A549 (cell line): ENCODE measurements around the gene MUC5B. TPM values are rescaled to one million over a fixed set of nuclear protein-coding genes. Genes with fewer than 3 reads are reported as not detected.

ENCODE experiments used
- ATAC-seq, 2 experiments: fragments of 200-7000 bp in 1 of 2; fragments of >200 bp in 1 of 2; cut with Nextera tagmentation in 1 of 2; cut with Tn5 transposase in 1 of 2; 3 replicates each; pipeline versions ENCODE4 v1.8.0 to v1.9.1; 2018 to 2020; ENCODE audit warnings: mild to moderate bottlenecking in 1 of 2, moderate library complexity in 1 of 2
- CTCF ChIA-PET: fragments of 300-600 bp; sonication (Branson Sonifier 250); formaldehyde crosslinking; extraction: SDS; loops from one replicate; lab custom pipeline; 2021; ENCODE audit warnings: antibody characterized with exemption, inconsistent platforms; lab: Yijun Ruan, JAX
- POLR2A ChIA-PET: fragments of 350-600 bp; formaldehyde crosslinking; extraction: SDS; loops from one replicate; lab custom pipeline; 2021; ENCODE audit warnings: antibody characterized with exemption, inconsistent platforms; lab: Yijun Ruan, JAX
- DNase-seq, 2 experiments: peaks; one replicate each; pipeline versions ENCODE4 v3.0.0 to v3.0.0-alpha.2; 2011 to 2016; ENCODE audit warnings: low read depth in 1 of 2, low spot score in 1 of 2
- FAIRE-seq: peaks from 2 replicates; lab custom pipeline; 2011; peaks lifted over from hg19 to GRCh38; lab: Jason Lieb, UNC
- H3K27ac ChIP-seq, 2 experiments: fragments of >200 bp; sonication (Bioruptor Twin); formaldehyde crosslinking; 3 replicates each; pipeline ENCODE4 v1.5.1; 2016 to 2017
- H3K4me1 ChIP-seq: fragments of >200 bp; sonication (Bioruptor Twin); formaldehyde crosslinking; 3 replicates; pipeline ENCODE4 v1.6.1; 2016
- H3K4me2 ChIP-seq: fragments of >200 bp; sonication (Bioruptor Twin); formaldehyde crosslinking; 3 replicates; pipeline ENCODE4 v1.6.1; 2016
- H3K4me3 ChIP-seq: fragments of >200 bp; sonication (Bioruptor Twin); formaldehyde crosslinking; 3 replicates; pipeline ENCODE4 v1.5.1; 2016
- H3K9me3 ChIP-seq: fragments of >200 bp; sonication (Bioruptor Twin); formaldehyde crosslinking; 3 replicates; pipeline ENCODE4 v1.6.1; 2016
- CEBPB ChIP-seq, 2 experiments: fragments of >200 bp in 1 of 2; sonication (Bioruptor Twin) in 1 of 2; formaldehyde crosslinking in 1 of 2; IDR thresholded peaks; 2 replicates each; pipeline ENCODE4 v1.6.1; 2012 to 2016
- CHD4 ChIP-seq: fragments of 200-600 bp; sonication (generic); IDR thresholded peaks from 2 replicates; pipeline ENCODE4 v1.6.1; 2016; ENCODE audit warnings: antibody characterized with exemption, mild to moderate bottlenecking, borderline replicate concordance
- CTCF ChIP-seq: fragments of >200 bp; sonication (Bioruptor Twin); formaldehyde crosslinking; IDR thresholded peaks from 3 replicates; pipeline ENCODE4 v1.5.1; 2016
- EHF ChIP-seq: fragments of 250-450 bp; sonication (Bioruptor Pico); IDR thresholded peaks from 2 replicates; pipeline ENCODE4 v1.5.0; 2020; ENCODE audit warnings: mild to moderate bottlenecking
- EP300 ChIP-seq, 2 experiments: fragments of >200 bp; sonication (Bioruptor Twin); formaldehyde crosslinking; IDR thresholded peaks; 2 replicates in 1 of 2; 3 replicates in 1 of 2; pipeline ENCODE4 v1.6.1; 2016 to 2017
- FOSL2 ChIP-seq, 2 experiments: fragments of 450-650 bp in 1 of 2; fragments of >200 bp in 1 of 2; sonication (Bioruptor Twin) in 1 of 2; formaldehyde crosslinking; IDR thresholded peaks; 2 replicates each; pipeline versions ENCODE4 v1.5.0 to v1.6.1; 2016 to 2020; ENCODE audit warnings: mild to moderate bottlenecking in 1 of 2, moderate library complexity in 1 of 2
- GATA3 ChIP-seq: IDR thresholded peaks from 2 replicates; pipeline ENCODE4 v1.6.1; 2012; ENCODE audit warnings: borderline replicate concordance
- HDAC2 ChIP-seq: fragments of 200-600 bp; sonication (generic); IDR thresholded peaks from 2 replicates; pipeline ENCODE4 v1.6.1; 2016
- HOXB13 ChIP-seq: fragments of 250-450 bp; sonication (Bioruptor Pico); IDR thresholded peaks from 2 replicates; pipeline ENCODE4 v1.5.0; 2020; ENCODE audit warnings: low read depth, mild to moderate bottlenecking, moderate library complexity
- MAZ ChIP-seq: fragments of 150-350 bp; IDR thresholded peaks from 2 replicates; pipeline ENCODE4 v1.6.1; 2014; ENCODE audit warnings: antibody characterized with exemption, low read depth, low read length, borderline replicate concordance
- NPAS2 ChIP-seq: fragments of 250-450 bp; sonication (Bioruptor Pico); IDR thresholded peaks from 2 replicates; pipeline ENCODE4 v1.8.0; 2022; ENCODE audit warnings: mild to moderate bottlenecking, moderate library complexity, borderline replicate concordance
- NR3C1 ChIP-seq: fragments of >200 bp; sonication (Bioruptor Twin); formaldehyde crosslinking; IDR thresholded peaks from 3 replicates; pipeline ENCODE4 v1.6.1; 2017
- PHF8 ChIP-seq: fragments of 200-600 bp; sonication (generic); IDR thresholded peaks from 2 replicates; pipeline ENCODE4 v1.6.1; 2016; ENCODE audit warnings: low read depth, mild to moderate bottlenecking, antibody characterized with exemption, moderate library complexity, borderline replicate concordance
- POLR2AphosphoS2 ChIP-seq: conservative IDR thresholded peaks from 2 replicates; pipeline ENCODE4 v1.6.1; 2012; ENCODE audit warnings: low read length, improper control_type of control experiment, inconsistent platforms
- RARB ChIP-seq: fragments of 250-450 bp; sonication (Bioruptor Pico); IDR thresholded peaks from 2 replicates; pipeline ENCODE4 v1.8.0; 2021; ENCODE audit warnings: mild to moderate bottlenecking, moderate library complexity
- RCOR1 ChIP-seq: fragments of 150-350 bp; IDR thresholded peaks from 2 replicates; pipeline ENCODE4 v1.6.1; 2014; ENCODE audit warnings: antibody characterized with exemption, low read length, low read depth
- REST ChIP-seq: fragments of 200-600 bp; sonication (generic); IDR thresholded peaks from 2 replicates; pipeline ENCODE4 v1.6.1; 2016; ENCODE audit warnings: antibody characterized with exemption, mild to moderate bottlenecking, moderate library complexity
- RFX5 ChIP-seq: fragments of 450-650 bp; IDR thresholded peaks from 2 replicates; pipeline ENCODE4 v1.7.1; 2014; ENCODE audit warnings: antibody characterized with exemption, mild to moderate bottlenecking, moderate library complexity
- SREBF2 ChIP-seq: fragments of 450-650 bp; IDR thresholded peaks from 2 replicates; pipeline ENCODE4 v1.6.1; 2014; ENCODE audit warnings: mild to moderate bottlenecking, moderate library complexity
- TP53 ChIP-seq: fragments of 250-450 bp; sonication (Bioruptor Pico); IDR thresholded peaks from 2 replicates; pipeline ENCODE4 v1.5.0; 2021; ENCODE audit warnings: mild to moderate bottlenecking, moderate library complexity
- WGBS: methylation state at CpG from one replicate; pipeline ENCODE4 v1.1.6; 2017; ENCODE audit errors: missing lambda C conversion rate; 5-methylcytosine and 5-hydroxymethylcytosine counted together
- polyA plus RNA-seq, 4 experiments: library from polyadenylated mRNA; depleted of rRNA in 3 of 4; stranded (reverse); fragments of >200 nt; fragmentation: RNase III in 1 of 4; extraction: RNeasy Plus Mini Kit Qiagen cat#74134 plus additional on column Dnase treatment in 1 of 4; gene quantifications; 2 replicates in 3 of 4; 3 replicates in 1 of 4; pipeline ENCODE4 v1.2.3, GENCODE V29; 2011 to 2017

Gene MUC5B
- polyA plus RNA-seq, 2 of the 4 experiments (the other 2 are of a cell fraction): 0.85 to 1.4 TPM

- Histone ChIP-seq H3K4me3 (no peak overlapping the region), H3K27ac (no peak overlapping the region), H3K4me2 (no peak overlapping the region), H3K4me1 (0 out of 3 replicates have a peak, but pooled peaks cover 7% of the 10 kb centered on the region), H3K9me3 (no peaks in the 10 kb centered on the region)
- WGBS: 79% methylated on average over 10 of the region's 10 CpGs
- ChIA-PET CTCF (interaction anchor here (0.7 to 1.2 kb wide), 2 partner anchors 11 to 277 kb away, joined by 3 read pairs; no protein-coding TSS in a partner anchor), POLR2A (no interaction called here)
- ATAC-seq (no peak), FAIRE-seq (no peak), DNase-seq (no peak)
- no peak for TF ChIP-seq MAZ
- TF ChIP-seq HDAC2: no peak
Measured at GRCh38 chr11:1237851-1238250, 15.0 kb downstream of the MUC5B start.

DNA sequence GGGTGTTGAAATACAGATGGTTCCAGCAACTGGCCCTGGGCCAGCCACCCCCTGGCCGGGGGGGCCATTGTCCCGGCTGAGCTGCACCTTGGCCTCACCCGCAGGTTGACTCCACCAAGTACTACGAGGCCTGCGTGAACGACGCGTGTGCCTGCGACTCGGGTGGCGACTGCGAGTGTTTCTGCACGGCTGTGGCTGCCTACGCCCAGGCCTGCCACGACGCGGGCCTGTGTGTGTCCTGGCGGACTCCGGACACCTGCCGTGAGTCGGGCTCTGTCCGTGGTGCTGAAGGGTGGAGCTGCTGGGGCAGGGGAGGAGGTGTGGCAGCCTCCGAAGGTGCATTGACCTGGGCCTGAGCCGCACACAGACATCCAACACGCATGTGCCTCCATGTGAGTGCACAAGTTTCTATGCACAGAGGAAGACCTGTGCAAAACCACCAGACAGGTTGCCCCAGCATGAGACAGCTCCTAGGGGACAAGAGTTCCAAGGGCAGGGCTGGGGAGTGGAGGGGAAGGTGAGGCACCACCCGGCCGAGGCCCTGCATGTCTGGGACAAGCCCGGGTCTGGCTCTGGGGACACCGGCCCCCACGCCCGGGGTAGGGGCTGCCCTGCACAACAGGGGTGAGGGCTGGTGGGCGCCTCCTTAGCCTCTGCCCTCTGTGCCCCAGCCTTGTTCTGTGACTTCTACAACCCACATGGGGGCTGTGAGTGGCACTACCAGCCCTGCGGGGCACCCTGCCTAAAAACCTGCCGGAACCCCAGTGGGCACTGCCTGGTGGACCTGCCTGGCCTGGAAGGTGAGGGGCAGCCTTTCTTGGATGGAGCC lies 16.1 kb downstream of the MUC5B start:
- no peak overlapping the region for H3K27ac ChIP-seq
- WGBS: 80% methylated on average over 32 of the region's 34 CpGs
- no peak overlapping the region for H3K4me2 ChIP-seq
- H3K4me3 ChIP-seq: no peak overlapping the region
- FAIRE-seq (no peak), ATAC-seq (no peak), DNase-seq (no peak)
- ChIA-PET CTCF (no interaction called here), POLR2A (no interaction called here)
- TF ChIP-seq NPAS2 (CRISPR knock-in tag) (no peak), REST (peak; percentile 86), POLR2AphosphoS2 (no peak), RFX5 (no peak)
- H3K9me3 ChIP-seq: no peaks in the 10 kb centered on the region
- no peaks in the 10 kb centered on the region for H3K4me1 ChIP-seq

DNA sequence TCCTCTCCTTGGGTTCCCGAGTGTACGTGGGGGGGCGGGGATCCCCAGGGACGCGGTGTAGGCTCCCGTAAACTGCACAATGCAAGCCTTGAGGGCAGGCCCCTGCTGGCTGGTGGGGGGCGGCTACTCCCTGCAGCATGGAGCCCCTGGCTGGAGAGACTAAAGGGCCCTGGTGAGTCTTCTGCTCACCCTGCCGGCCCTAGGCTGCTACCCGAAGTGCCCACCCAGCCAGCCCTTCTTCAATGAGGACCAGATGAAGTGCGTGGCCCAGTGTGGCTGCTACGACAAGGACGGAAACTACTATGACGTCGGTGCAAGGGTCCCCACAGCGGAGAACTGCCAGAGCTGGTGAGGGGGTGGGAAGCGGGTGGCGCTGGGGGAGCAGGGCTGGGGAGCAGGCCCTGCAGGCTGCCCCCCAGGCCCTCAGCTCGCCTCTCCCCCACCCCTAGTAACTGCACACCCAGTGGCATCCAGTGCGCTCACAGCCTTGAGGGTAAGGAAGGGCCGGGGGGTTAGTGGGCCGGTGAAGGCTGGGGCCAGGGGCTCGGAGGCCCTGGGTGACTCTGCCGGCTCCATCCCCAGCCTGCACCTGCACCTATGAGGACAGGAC lies 16.8 kb downstream of the MUC5B start:
- POLR2A ChIA-PET: no interaction called here
- Histone ChIP-seq H3K4me3 (no peak overlapping the region), H3K4me1 (no peaks in the 10 kb centered on the region), H3K4me2 (no peak overlapping the region)
- CTCF ChIA-PET: interaction anchor here (1.3 kb wide), 1 partner anchor 126 kb away, joined by 4 read pairs; no protein-coding TSS in a partner anchor
- WGBS: 83% methylated on average over 14 of the region's 23 CpGs
- ATAC-seq (no peak), FAIRE-seq (no peak), DNase-seq (no peak)
- TF ChIP-seq CTCF (no peak), RCOR1 (no peak), CEBPB (IDR thresholded peaks at IDR 0.05) (no peak), EP300 (IDR thresholded peaks at IDR 0.05) (no peak), RARB (CRISPR knock-in tag) (no peak), SREBF2 (no peak), CHD4 (no peak), HOXB13 (CRISPR knock-in tag) (no peak), FOSL2 (IDR thresholded peaks at IDR 0.05) (no peak), FOSL2 (CRISPR knock-in tag; IDR thresholded peaks at IDR 0.05) (no peak), NR3C1 (no peak), GATA3 (no peak), TP53 (CRISPR knock-in tag) (no peak), PHF8 (no peak), EHF (no peak)
- TF ChIP-seq, all 56 proteins: peak for 0
- no peak overlapping the region for H3K27ac ChIP-seq
- H3K9me3 ChIP-seq: no peaks in the 10 kb centered on the region
